Measurements from ENCODE around the gene PAH. TPM values are rescaled to one million over a fixed set of nuclear protein-coding genes. Genes with fewer than 3 reads are reported as not detected.

PAH gene
- total RNA-seq, 4 donors from 2014 or later, result not detected

- intact Hi-C loops (cut with DNase I; ENCODE audit: low total_unique reads) (no loop called here), in situ Hi-C loops (cut with MboI; ENCODE audit: low pct_ligation_motif_present in 1 of 4, low pct_unique_long_range_greater_than_20kb in 1 of 4, low sequenced_read_pairs in 3 of 4) (no loop called here)
- no peak overlapping the region for H3K27ac ChIP-seq
- H3K9me3 ChIP-seq, result no peaks in the 10 kb centered on the region
- 83 to 84% methylated on average over 1 of the region's 1 CpG for WGBS, 2 donors (ENCODE audit: low coverage in 1 of 2)
- TF ChIP-seq POLR2A (IDR thresholded peaks at IDR 0.05), result no peak
- TF ChIP-seq POLR2AphosphoS5 (IDR thresholded peaks at IDR 0.05), result no peak
- no peak for TF ChIP-seq CTCF (IDR thresholded peaks at IDR 0.05)
- TF ChIP-seq EP300 (IDR thresholded peaks at IDR 0.05; ENCODE audit: low read depth), result no peak
- no peaks in the 10 kb centered on the region for H3K27me3 ChIP-seq
- H3K4me1 ChIP-seq, result no peaks in the 10 kb centered on the region
- DNase-seq, result no peak
- H3K36me3 ChIP-seq, result no peaks in the 10 kb centered on the region
- H3K4me3 ChIP-seq, result no peak overlapping the region
These were observed 21.0 kb downstream of the PAH start for GRCh38 chr12:102896067-102896466.

GRCh38 chr12:102891756-102892155 is 25.3 kb downstream of the PAH start:
- Histone ChIP-seq H3K27ac (no peak overlapping the region), H3K4me3 (no peak overlapping the region), H3K27me3 (no peaks in the 10 kb centered on the region), H3K36me3 (no peaks in the 10 kb centered on the region), H3K4me1 (no peaks in the 10 kb centered on the region), H3K9me3 (no peaks in the 10 kb centered on the region)
- intact Hi-C loops (cut with DNase I; ENCODE audit: low total_unique reads) (no loop called here), in situ Hi-C loops (cut with MboI; ENCODE audit: low pct_ligation_motif_present in 1 of 4, low pct_unique_long_range_greater_than_20kb in 1 of 4, low sequenced_read_pairs in 3 of 4) (no loop called here)
- WGBS, 2 donors (ENCODE audit: low coverage in 1 of 2), result 35% methylated on average over 2 of the region's 2 CpGs; no CpG with 5 or more reads in 1 of the 2 donors
- TF ChIP-seq POLR2AphosphoS5 (IDR thresholded peaks at IDR 0.05) (no peak), EP300 (IDR thresholded peaks at IDR 0.05; ENCODE audit: low read depth) (no peak), POLR2A (IDR thresholded peaks at IDR 0.05) (no peak), CTCF (IDR thresholded peaks at IDR 0.05) (no peak)
- no peak for DNase-seq

GRCh38 chr12:102888511-102888910 is 28.5 kb downstream of the PAH start:
- Histone ChIP-seq H3K27me3 (peaks cover 18% of the 10 kb centered on the region), H3K27ac (no peak overlapping the region), H3K4me1 (no peaks in the 10 kb centered on the region), H3K9me3 (no peaks in the 10 kb centered on the region), H3K36me3 (no peaks in the 10 kb centered on the region), H3K4me3 (no peak overlapping the region)
- no peak for DNase-seq
- in situ Hi-C loops (cut with MboI; ENCODE audit: low pct_ligation_motif_present in 1 of 4, low pct_unique_long_range_greater_than_20kb in 1 of 4, low sequenced_read_pairs in 3 of 4) (loop anchor here in 1 of 4 donors (10.0 kb wide), 1 partner anchor 666 kb away; no protein-coding TSS in a partner anchor), intact Hi-C loops (cut with DNase I; ENCODE audit: low total_unique reads) (loop anchor here (10.0 kb wide), 1 partner anchor 656 kb away; no protein-coding TSS in a partner anchor)
- 0% methylated on average over 1 of the region's 1 CpG; no CpG with 5 or more reads in 1 of the 2 donors for WGBS, 2 donors (ENCODE audit: low coverage in 1 of 2)
- TF ChIP-seq CTCF (IDR thresholded peaks at IDR 0.05) (no peak), POLR2A (IDR thresholded peaks at IDR 0.05) (no peak), EP300 (IDR thresholded peaks at IDR 0.05; ENCODE audit: low read depth) (no peak), POLR2AphosphoS5 (IDR thresholded peaks at IDR 0.05) (no peak)

- TF ChIP-seq POLR2A (IDR thresholded peaks at IDR 0.05), result no peak
- no peak for TF ChIP-seq CTCF (IDR thresholded peaks at IDR 0.05)
- TF ChIP-seq EP300 (IDR thresholded peaks at IDR 0.05; ENCODE audit: low read depth), result no peak
- no peak for TF ChIP-seq POLR2AphosphoS5 (IDR thresholded peaks at IDR 0.05)
- in situ Hi-C loops (cut with MboI; ENCODE audit: low pct_ligation_motif_present in 1 of 4, low pct_unique_long_range_greater_than_20kb in 1 of 4, low sequenced_read_pairs in 3 of 4) (loop anchor here in 1 of 4 donors (10.0 kb wide), 1 partner anchor 670 kb away; no protein-coding TSS in a partner anchor), intact Hi-C loops (cut with DNase I; ENCODE audit: low total_unique reads) (loop anchor here (10.0 kb wide), 1 partner anchor 660 kb away; no protein-coding TSS in a partner anchor)
- no peaks in the 10 kb centered on the region for H3K9me3 ChIP-seq
- H3K27me3 ChIP-seq, result peaks cover 24% of the 10 kb centered on the region
- no peak overlapping the region for H3K27ac ChIP-seq
- no peak overlapping the region for H3K4me3 ChIP-seq
- no peaks in the 10 kb centered on the region for H3K36me3 ChIP-seq
- 50 to 63% methylated on average over 6 to 20 of the region's 20 CpGs for WGBS, 2 donors (ENCODE audit: low coverage in 1 of 2)
- H3K4me1 ChIP-seq, result no peaks in the 10 kb centered on the region
- DNase-seq, result no peak
These were observed 31.8 kb downstream of the PAH start for GRCh38 chr12:102885043-102885932.

Measured in transverse colon (tissue), 4 donors.